GM21447 (cell line): Measurements from ENCODE around the gene USP38.
"Not testable (repeated sequence)": the region's sequence is repeated elsewhere in the genome, so short reads cannot be mapped to it uniquely, and the experiment has no call there.

ENCODE experiments used
- ATAC-seq: cut with Tn5 transposase; IDR thresholded peaks from one replicate; pipeline ENCODE4 v1.9.1; 2021; ENCODE audit not compliant: unreplicated experiment

The USP38 gene

DNA sequence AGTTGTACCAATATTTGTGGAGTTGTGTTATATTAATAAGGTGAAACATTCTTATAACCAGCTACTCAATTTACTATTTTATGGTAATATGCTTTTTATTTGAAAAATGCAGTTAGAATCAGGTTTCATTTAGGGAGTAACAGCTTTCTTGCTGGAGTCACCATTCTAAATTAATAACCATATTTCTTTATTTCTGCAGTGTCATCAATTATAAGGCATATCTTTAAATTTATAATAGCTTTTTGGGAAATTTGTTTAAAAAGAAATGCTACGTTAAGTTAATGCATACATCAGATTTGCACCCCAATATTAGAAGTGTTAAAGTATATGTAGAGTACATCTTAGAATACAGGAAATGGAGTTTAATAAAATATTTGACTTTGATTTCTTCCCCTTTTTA is 18.9 kb downstream of the USP38 start:
- no peak for ATAC-seq

DNA sequence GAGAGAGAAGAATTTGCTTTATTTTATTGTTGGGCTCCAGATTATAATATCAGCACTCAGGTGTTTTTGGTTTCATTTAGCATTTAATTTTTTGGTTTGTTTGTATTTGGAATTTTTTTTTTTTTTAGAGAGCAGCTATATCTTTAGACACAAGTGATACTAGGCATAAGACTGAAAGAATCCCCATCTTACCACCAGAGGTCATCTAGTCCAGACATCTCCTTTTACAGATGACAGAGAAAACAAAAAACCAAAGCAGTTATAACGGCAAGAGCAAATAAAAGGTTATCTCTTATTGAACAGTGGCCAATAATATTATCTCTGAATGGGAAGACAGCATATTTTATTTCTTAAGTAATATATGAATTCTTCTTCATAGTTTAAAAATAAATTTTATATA is 22.8 kb downstream of the USP38 start:
- ATAC-seq, result no peak

DNA sequence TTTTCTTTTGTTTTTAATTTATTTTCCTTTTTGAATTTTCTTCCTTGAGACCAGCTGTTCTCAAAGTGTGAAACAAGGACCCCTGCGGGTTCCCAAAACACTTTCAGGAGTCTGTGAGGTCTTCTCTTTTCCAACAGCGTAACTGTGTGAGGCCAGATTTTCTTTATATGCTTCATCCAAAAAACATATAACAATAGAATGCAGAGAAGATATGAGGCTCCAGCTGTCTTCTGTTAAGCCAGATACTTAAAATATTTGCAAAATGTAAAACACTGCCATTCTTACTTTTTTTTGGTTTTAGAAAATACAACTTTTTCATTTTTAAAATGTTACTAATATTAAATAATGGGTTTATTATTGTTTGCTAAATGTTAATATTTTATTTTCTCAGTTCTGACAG is 27.8 kb downstream of the USP38 start:
- ATAC-seq, result no peak

DNA sequence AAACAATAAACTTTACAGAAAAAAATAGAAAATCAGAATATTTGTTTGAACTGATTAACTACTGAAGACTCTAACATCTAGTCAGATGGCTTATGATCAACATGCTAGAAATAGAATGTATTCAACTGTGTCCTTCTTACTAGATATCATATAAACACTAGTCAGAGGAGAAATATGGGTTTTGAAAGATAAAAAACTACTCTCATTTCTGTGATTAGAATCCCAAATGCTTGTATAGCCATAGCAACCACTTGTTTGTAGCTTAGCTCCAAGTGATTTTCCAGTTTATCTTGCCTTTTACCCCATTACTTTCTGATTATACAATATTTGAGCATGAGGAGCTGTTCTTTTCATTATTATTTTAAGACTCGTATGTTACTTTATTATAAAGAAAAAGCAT is 31.2 kb downstream of the USP38 start:
- ATAC-seq, result no peak

DNA sequence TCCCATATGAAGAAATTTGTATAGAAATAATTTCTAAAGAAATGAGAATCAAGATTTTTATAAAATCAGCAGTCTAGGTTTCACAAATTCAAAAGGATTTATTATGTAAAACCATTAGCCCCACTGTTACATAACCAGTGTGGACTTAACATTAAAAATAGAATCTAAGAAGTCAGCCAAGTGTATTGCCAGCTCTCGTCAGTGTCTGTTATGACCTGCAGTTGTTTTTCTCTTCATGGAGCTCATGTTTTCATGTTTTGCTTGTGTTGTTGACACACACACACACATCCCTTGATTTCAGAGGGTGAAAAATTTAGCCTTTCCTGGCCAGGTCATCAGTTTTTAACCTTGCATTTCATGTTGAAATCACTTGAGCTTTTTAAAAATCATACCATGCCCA is 39.5 kb downstream of the USP38 start:
- no peak for ATAC-seq

DNA sequence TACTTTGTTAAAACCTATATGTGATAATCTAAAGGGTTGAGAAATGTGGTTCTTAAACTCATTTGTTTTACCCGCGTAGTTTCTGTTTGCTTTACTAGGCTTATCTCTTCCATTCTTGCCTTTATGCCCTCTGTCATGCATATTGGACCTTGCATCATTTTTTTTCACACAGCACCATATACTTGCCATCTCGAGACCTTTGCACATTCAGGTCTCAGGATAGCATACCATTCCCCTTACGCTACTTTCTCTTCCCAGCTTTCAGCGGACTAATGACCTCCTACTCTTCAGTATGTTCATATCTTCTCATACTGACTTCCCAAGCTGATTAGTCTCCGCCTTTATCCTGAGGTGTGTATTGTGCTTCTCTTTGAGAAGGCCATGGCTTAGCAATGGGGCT is 40.5 kb downstream of the USP38 start:
- ATAC-seq, result no peak

DNA sequence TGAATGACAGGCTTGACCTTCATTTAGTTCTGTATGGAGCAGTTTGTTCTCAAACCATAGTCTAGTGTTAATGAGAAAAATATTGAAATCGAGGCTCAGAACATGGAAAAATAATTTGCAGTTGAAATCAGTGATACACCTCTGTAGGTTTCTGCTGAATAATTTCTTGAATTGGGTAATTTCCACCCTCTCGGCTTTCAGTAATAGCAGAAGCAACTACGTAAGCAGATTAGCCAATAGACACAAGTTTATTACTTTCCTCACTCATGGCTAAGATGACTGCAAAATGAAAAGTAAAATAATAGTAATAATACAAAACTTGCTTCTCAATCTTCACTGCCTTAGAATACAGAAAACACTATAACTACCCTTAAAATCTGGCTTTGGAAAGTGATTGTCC is 46.0 kb downstream of the USP38 start:
- ATAC-seq, result no peak

DNA sequence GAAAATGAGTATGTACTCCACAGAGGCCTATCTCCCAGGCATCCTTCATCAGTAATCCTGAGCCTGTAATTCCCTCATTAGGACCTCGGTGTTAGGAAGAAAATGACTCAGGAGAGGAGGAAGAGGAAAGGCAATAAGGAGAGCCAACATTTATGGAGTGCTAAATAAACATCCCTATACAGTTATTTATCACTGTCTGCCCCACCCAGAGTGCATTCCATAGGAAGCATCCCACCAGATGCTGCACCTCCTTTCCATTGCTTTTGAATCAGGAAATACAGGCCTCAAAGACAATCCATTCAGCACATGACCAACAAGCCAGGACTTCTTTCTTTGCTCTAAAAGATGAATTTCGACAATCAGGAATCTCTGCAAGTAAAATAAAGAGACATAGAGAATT is 47.6 kb downstream of the USP38 start:
- ATAC-seq, result no peak

DNA sequence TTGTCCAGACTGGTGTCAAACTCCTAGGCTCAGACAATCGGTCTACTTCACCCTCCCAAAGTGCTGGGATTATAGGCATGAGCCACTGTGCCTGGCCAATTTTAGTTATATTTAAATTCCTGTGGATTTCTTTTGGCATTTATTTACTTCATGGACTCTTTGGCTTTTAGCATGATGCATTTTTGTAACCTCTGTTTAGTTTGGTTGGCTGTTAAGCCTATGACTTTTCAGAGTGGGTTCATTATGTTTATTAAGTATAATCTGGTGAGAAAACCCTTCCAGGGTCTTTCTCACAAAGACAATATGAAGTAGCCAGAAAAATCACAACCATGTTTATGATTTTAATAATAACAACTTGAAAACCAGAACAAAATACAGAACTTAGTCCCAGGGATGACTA is 49.4 kb downstream of the USP38 start:
- no peak for ATAC-seq

DNA sequence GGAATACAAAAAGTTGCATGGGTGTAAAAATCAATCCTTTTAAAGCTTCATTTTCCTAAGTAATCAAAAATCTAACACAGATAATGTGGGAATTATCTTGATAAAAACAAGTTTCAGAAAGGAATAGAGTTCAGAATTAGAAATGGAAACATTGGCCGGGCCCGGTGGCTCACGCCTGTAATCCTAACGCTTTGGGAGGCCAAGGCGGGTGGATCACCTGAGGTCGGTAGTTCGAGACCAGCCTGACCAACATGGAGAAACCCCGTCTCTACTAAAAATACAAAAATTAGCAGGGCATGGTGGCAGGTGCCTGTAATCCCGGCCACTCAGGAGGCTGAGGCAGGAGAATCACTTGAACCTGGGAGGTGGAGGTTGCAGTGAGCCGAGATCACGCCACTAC is 52.5 kb downstream of the USP38 start:
- not testable (repeated sequence) for ATAC-seq

DNA sequence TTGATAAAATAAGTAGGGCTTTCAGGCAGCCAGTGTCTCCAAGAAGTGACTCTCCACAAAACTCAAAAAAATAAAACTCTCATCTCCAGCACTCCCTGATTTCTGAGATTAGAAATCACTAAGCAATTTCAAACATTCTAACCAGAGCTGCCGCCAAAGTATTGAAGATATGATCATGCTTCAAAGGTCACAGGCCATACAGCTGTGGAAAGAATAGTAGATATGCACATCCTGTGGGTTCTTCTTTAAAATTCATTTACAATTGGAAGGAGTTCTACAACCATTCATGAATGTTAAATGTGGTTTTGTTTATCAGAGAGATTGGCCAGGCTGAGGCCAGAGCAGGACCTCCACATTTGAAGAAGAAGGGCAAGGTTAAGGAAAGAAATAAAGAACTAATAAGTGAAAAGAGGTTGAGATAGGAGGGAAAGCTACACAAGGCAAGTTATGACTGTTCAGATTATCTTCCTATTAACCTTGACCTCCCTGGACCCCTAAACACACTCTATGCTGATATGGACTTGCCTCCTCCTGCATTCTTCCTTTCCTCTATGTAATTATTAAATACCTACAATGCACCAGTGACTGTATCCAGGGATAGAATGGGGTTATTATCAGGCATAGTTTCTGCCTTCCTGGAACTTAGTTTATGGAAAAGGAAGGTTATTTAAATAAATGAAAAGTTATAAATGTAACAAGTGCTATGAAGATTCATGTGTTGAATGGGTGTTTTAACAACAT is 56.4 kb downstream of the USP38 start:
- no peak for ATAC-seq

DNA sequence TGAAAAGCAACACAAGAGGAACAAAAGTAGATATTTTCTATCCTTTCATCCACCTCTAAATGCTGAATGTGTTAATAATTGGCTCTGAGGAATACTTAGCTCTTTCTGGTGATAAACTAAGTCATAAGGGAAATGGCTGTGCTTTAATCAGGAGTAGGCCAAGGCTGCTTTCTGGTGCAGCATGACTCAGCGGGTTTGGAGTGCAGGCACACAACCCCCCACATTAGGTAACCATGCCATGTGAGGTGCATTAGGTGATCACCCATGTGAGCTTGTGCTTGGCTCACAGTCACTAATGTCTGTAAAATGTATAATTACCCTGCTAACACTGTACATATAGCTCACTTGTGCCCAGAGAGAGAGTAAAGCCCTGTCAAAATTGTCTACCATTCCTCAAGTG is 57.2 kb downstream of the USP38 start:
- ATAC-seq, result no peak

DNA sequence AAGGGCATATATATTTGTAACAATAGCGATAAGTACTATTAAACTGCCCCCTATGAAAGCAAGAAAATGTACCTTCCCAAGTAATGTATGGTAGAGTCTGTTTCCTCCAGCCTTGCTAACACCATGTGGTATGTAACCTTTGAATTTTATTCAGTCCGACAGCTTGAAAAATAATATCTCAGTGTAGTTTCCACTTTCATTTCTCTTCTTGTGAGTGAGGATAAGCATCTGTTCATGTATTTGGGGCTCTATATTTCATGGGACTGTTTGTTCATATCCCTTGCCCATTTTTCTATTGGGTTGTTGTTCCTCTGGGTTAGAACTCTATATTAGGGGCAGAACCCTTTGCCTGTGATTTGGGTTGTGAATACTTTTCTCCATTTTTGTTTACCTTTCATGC is 58.3 kb downstream of the USP38 start:
- ATAC-seq, result no peak

DNA sequence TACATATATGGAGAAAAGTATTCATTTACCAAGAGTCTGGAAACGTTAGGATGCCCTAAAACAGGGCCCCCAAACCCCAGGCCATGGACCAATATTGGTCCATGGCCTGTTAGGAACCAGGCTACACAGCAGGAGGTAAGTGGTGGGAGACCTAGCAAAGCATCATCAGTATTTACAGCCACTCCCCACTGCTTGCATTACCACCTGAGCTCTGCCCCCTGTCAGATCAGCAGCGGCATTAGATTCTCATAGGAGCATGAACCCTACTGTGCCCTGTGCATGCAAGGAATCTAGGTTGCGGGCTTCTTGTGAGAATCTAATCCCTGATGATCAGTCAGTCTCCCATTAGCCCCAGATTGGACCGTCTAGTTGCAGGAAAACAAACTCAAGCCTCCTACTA is 62.3 kb downstream of the USP38 start:
- ATAC-seq, result no peak

DNA sequence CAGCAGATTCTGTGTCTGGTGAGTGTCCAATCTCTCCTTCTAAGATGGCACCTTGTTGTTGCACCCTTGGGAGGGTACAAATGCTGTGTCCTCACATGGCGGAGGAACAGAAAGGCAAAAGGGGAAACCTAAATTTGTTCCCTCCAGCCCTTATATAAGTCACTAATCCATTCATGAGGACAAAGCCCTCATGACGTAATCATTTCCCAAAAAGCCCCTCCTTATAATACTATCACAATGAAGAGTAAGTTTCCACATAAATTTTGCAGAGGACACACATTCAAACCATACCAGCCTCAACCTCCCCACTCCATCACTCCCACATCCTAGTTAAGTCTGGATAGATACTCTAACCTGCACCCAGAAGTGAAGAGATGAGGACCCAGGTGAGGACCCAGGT is 63.1 kb downstream of the USP38 start:
- ATAC-seq, result no peak

DNA sequence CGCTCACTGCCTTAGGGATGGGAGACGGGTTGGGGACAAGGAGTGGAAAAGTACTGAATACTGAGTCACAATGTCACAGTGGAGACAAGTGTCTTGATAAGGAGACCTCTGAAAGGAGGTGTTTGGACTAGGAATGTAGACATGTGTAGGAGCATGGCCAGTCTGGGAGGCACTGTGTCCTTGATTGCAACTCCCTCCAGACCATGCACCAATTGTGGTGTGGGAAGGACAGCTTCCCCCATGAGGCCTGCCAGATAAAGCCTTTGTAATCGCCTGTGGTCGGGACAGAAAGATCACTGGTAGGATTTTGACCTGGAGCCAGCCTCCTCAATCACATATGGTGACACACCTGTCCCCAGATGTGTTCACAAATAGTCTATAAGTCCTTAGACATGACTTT is 64.1 kb downstream of the USP38 start:
- ATAC-seq, result no peak

DNA sequence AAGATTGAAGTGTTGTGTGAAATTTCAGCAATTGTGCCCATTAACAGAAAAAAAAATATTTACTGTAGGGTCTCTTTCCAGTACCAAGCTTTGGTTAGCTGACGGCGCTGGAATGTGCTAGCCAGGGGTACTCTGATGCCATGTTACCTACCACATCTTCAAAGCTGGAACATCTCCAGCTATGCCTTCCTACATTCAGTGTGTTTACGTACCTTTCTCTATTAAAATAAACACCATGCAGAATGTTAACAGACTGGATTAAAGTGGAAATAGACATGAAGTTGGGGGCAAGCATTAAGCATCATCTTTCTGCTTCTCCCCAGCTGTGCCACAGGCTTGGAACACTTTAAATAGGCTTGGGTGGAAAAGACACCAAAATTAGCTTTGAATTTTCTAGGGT is 65.9 kb downstream of the USP38 start:
- ATAC-seq, result no peak

DNA sequence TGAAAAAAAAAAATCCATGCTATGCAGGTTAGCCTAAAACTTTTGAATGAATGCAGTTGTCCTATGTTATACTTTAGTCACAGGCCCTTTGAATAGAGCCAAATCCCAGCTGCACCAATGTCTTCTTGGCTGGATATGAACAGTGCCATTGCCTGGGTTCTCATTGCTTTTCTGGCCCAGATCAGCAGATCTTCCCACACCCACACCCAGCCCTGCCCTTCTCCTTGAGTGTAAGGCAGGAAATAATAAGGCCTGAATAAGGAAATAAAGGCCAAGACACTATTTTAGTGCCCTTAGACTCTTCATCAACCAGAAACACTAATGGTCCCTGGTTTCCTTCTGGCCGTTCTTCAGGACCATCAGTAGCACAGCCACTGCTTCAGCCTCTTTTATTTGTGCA is 66.6 kb downstream of the USP38 start:
- no peak for ATAC-seq

DNA sequence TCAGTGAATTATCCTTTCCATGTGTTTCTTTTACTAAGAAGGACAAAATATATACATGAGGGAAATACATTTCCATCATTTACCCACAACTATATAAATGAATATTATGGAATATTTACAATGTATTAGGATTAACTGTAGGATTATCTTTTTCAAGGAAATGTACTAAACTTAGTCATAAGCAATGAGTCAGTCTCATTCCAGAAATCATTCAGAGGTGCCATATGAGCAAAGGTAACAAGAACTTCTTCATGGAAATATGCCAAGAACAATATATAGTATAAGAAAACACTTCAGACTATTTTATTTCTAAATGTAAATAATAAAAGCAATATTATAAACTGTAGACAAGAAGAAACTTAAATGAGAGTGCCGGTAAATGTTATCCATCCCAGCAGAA is 67.1 kb downstream of the USP38 start:
- ATAC-seq, result no peak

DNA sequence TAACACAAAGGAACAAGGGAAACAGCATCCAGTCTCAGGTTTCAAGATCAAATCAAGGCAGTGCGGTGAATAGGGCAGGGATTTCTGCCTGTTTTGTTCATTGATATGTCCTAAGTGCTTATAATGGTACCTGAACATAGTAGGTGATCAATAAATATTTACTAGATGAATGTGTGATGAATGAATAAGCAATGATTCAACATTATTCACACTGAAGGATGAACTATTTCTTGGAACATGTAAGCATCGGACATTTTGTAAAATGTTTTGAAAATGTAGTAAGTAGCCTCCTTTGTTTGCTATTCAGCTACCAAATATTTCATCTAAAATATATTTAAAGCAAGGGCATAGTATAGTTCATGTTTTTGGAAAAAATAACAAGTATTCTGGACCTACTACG is 67.8 kb downstream of the USP38 start:
- ATAC-seq, result no peak

DNA sequence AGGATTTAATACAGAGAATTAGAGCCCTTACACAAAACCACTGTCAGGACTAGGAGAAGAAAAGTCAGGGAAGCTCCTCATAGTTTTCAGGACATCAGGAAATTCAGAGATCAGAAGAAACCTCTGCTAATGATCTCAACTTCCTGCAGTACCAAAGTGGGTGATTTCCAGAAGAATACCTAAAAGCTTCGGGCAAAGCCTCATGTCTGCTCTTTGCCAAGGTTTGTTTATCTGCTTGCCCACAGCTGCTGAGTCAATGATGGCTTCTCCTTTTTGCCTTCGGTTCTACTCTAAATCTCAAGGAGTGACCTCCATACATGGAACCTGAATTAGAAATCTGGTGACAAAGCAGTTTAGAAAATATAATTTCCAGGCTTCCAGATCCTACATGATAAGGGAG is 68.4 kb downstream of the USP38 start:
- no peak for ATAC-seq

DNA sequence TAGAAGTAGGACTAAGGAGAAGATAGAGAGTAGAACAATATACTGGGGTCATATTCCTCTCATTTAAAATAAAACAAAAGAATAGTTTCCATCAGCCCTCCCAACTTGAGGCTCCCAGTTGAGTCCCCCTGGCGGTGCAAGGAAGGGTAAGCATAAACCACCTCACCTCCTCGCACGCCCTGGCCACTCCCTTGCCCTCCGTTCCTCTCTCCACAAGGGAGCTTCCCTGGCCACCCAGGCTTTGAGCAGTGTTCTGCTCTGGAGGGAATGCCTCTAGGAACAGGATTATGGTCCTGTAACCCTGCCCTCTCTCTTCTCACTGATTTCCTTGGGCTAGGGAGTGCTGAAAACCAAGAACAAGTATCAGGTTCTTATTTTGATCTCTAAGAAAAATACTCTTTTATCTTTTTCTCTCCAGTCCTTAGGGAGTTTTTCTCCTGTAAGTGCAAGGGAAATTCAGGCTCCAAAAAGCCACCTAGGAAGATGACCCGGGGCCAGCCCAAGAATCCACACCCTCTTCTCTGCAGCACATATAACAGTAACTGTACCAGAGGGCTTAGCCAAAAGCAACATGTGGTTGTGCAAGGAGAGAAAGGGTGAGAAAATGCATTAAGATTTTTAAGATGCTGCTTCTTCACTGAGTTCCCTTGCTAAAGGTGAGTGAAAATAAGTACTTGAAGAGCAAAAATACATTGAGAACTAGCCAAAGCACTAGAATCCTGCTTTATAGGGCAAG is 69.9 kb downstream of the USP38 start:
- ATAC-seq, result no peak

DNA sequence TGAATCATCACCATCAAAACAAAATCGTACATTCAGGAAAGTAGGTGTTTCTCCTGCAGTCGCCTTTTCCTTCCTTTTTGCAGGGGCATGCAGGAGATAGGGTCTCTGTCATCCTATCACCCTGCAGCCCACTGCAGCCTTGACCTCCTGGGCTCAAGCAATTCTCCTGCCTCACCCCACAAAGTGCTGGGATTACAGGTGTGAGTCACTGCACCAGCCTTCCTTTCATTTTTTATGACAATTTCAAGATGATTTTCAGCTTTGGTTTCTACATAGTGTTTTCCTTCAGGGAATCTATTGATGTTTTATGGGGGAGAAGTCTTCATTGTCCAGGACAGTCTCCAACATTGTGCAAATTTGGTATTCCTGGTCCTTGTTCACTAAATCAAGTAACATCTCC is 71.7 kb downstream of the USP38 start:
- ATAC-seq, result no peak
